ACHN (cell line): ENCODE data around the gene CDC14B.

Source experiments
- DNase-seq: peaks from one replicate; pipeline ENCODE4 v3.0.0-alpha.2; 2015
- in situ Hi-C: cut with HindIII; loops from 2 replicates; pipeline ENCODE4 v1.10.0; 2017; ENCODE audit warnings: low sequenced_read_pairs, low pct_ligation_motif_present, low pct_unique_long_range_greater_than_20kb

CDC14B gene

GRCh38 chr9:96476591-96476990 is 143.1 kb downstream of the CDC14B start:
- no peak for DNase-seq
- in situ Hi-C loops = no loop called here

GRCh38 chr9:96476013-96476412 is 143.6 kb downstream of the CDC14B start:
- in situ Hi-C loops = no loop called here
- DNase-seq = no peak

- in situ Hi-C loops = no loop called here
- no peak for DNase-seq
Measured at GRCh38 chr9:96467784-96468183, 151.9 kb downstream of the CDC14B start.

- DNase-seq = no peak
- in situ Hi-C loops = no loop called here
Measured at GRCh38 chr9:96464426-96464825, 155.2 kb downstream of the CDC14B start.

- no peak for DNase-seq
- in situ Hi-C loops = no loop called here
Measured at GRCh38 chr9:96462541-96462940, 157.1 kb downstream of the CDC14B start.

GRCh38 chr9:96461336-96461735 is 158.3 kb downstream of the CDC14B start:
- DNase-seq = no peak

GRCh38 chr9:96460882-96461281 is 158.8 kb downstream of the CDC14B start:
- in situ Hi-C loops = no loop called here
- no peak for DNase-seq

More at GRCh38 chr9:96461336-96461735, 158.3 kb downstream of the CDC14B start:
- in situ Hi-C loops = no loop called here

- DNase-seq = no peak
- in situ Hi-C loops = no loop called here
Measured at GRCh38 chr9:96460470-96460869, 159.2 kb downstream of the CDC14B start.

GRCh38 chr9:96459268-96460007 is 160.2 kb downstream of the CDC14B start:
- no peak for DNase-seq
- in situ Hi-C loops = no loop called here

- DNase-seq = no peak
- in situ Hi-C loops = no loop called here
Measured at GRCh38 chr9:96458226-96458625, 161.4 kb downstream of the CDC14B start.

GRCh38 chr9:96457266-96457665 is 162.4 kb downstream of the CDC14B start:
- in situ Hi-C loops = no loop called here
- DNase-seq = no peak

GRCh38 chr9:96453625-96454024 is 166.0 kb downstream of the CDC14B start:
- in situ Hi-C loops = no loop called here

GRCh38 chr9:96450613-96451528 is 168.8 kb downstream of the CDC14B start:
- in situ Hi-C loops = no loop called here
- DNase-seq = peak; percentile 42

More at GRCh38 chr9:96453625-96454024, 166.0 kb downstream of the CDC14B start:
- peak; percentile 41 for DNase-seq
